Colon (tissue), 2 donors: ENCODE data around the gene DOCK3.
"Not testable (repeated sequence)": the region's sequence is repeated elsewhere in the genome, so short reads cannot be mapped to it uniquely, and the experiment has no call there.

Source experiments
- FAIRE-seq: peaks from 2 replicates; lab custom pipeline; 2012; peaks lifted over from hg19 to GRCh38; lab: Jason Lieb, UNC
- donor health status: control.
- donor health status: control.

The DOCK3 gene

GRCh38 chr3:50885070-50885850 is 210.5 kb downstream of the DOCK3 start:
- no peak for FAIRE-seq

DNA sequence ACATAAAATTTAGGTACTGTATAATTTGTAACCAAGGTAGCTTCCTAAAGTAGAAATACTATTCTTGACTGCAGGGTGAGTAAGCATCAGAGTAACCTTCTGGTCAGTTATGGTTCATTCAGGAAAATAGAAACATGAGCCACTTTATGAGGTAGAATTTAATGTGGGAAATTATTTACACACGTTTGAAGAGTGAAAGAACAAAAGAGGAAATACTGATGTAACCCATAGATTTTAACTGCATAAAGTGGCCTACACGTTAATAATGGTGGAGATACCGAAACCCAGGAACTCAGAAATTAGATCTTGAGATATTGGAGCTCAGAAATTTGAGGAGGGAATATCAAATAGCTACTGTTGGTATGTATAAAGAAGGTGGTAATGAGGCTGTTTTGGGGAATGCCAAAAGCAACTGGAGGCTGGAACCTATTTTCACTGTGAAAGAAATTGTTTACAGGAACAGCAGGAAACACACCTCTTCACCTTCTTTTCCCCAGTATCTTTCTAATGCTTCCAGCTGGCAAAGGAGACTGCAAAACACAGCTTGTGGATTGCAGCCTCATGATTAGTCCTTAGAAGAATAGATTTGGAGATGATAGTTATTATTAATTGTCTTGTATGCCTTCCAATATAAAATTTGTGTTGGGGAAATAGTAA is 216.1 kb downstream of the DOCK3 start:
- FAIRE-seq: no peak

GRCh38 chr3:50901097-50901496 is 226.4 kb downstream of the DOCK3 start:
- not testable (repeated sequence) for FAIRE-seq

DNA sequence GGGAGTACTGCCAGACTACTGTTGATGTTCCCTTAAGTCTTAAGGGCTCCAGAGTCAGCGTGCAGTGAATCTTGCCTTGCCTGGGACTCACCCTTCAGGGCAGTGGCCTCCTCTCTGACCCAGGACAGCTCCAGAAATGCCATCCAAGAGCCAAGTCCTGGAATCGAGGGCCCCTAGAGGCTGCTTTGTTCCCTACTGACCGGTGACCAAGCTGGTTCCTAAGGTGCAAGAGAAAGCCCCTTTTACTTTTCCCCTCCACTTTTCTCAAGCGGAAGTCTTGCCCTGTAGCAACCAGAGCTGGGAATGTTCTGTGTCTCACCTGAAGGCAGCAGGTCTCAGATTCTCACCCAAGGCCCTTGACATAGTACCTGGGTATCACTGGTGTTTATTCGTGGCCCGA is 238.0 kb downstream of the DOCK3 start:
- FAIRE-seq: no peak

GRCh38 chr3:50913260-50913659 is 238.5 kb downstream of the DOCK3 start:
- no peak for FAIRE-seq

- not testable (repeated sequence) for FAIRE-seq
Observed at GRCh38 chr3:50922071-50922470, 247.3 kb downstream of the DOCK3 start.

DNA sequence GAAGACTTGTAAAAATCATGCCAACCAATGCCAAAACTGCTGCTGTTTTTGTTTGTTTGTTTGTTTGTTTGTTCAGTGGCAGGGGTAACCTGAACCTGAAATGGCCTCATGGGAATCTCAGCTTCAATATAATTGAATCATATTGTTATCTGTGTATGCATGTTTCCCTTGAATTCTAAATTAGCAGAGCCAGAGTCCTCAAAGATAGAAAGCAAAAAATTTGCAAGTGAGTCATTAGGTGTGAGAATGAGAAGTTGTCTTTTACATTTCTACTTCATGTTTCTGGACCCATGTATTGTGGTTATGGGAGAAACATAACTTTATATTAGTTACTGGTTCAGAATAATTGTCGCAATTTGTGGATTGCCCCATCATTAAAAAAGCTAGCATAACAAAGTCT is 249.2 kb downstream of the DOCK3 start:
- no peak for FAIRE-seq

DNA sequence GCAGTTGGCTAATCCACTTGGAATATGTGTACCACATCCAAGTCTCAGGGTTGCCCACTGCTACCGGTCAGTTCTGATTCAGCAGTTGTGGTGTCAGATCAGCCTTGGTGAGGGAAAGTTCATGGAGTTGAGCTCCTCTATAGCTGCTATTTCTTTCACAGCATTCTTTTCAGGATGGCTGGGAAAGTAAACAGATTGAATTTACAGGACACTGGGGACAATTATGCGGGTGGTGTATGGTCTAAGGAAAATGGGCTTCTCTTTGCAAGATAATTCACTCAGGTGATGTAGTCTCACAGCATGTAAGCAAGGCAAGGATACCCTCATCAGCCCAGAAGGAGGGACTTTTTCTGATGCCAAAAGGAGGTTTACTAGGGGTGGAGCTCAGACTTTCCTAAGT is 249.9 kb downstream of the DOCK3 start:
- no peak for FAIRE-seq

DNA sequence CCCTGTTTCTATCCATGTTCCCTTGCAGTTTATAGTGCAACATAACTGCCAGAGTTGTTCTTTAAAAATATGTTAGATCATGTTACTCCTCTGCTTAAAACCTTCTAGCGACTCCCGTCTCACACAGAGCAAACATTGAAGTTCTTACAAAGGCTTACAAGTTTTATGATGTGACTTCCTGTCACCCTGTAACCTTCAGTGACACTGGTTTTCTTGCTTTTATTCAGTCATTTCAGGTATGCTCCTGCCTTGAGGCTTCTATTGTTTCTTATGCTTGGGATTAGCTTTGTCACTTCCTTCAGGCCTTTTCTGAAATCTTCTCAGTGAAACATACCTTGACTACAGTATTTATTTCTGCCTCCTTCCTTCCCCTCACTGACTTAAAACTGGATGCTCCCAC is 252.1 kb downstream of the DOCK3 start:
- no peak for FAIRE-seq

DNA sequence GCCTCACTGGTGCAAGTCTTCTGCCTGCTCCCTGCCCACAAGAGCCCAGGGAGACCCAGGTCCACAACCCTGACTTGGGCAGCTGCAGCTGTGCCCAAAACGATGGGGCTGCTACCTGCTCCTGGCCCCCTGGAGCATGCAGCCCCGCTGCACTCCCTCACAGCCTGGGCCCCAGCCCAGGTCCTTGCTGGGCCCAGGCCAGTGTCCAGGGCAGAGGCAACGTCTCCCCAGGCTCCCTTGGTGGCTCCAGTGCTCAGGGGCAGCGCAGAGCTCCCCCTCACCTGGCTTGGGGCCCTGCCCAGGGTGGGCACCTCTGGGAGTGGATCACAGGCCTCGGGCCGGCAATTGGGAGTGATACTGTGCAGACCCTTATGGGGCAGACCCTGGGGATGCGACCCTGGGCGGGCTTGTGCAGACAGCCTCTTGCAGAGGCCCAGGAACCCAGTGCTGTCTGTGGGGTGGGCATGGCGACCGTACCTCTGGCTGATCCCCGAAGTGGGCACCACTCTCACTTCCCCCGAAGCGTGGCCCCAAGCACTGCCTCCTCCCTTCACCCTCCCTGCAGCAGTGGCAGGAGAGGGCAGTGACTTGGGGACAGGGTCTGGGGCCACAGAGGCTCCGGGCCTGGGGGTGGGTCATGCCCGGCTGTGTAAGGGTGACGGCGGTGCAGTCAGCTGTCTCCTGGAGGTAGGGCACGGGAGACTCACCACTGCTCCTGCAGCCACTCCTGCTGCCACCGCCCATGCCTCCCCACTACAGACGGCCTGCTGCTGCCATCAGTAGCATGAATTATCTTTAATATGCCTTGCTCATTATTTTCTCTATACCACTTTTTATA is 255.9 kb downstream of the DOCK3 start:
- FAIRE-seq: no peak

DNA sequence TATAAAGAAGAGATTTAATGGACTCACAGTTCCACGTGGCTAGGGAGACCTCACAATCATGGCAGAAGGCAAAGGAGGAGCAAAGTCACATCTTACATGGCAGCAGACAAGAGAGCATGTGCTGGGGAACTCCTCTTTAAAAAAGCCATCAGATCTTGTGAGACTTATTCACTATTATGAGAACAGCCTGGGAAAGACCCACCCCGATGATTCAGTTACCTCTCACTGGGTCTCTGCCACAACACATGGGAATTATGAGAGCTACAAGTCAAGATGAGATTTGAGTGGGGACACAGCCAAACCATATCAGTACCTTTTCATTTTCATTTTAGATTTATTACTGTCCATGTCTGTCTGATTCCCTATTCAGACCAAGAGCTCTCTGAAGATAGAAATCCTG is 258.2 kb downstream of the DOCK3 start:
- FAIRE-seq: not testable (repeated sequence)

DNA sequence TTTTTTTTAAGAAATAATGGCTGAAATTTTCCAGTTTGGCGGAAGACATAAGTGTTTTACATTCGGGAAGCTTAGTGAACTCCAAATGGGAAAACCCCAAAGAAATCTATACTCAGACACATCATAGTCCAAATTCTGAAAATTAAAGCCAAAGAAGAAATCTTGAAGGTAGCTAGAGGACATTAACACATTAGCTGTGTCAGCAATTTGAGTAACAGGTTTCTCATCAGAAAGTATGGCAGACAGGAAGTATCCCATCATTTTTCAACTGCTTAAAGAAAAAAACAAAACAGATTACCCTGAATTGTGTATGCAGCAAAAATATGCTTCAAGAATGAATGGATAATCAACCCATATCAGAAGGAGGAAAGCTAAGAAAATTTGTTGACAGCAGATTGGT is 261.7 kb downstream of the DOCK3 start:
- FAIRE-seq: no peak

DNA sequence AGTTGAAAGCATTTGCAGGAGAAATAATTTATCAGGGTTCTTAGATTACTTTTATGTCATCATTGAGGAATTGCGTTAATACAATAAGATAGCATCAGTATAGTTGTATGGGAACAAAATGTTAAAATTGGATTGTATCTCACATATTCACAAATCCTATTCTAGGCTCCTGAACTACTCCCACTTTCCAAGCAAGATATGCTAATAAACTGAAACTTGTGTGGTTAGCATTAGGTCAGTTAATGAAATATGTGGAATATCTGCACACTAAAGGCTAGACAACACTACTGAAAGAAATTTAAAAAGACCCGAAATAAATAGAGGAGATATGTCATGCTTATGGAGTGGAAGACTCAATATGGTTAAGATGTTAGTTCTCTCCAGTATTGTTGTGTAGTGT is 272.7 kb downstream of the DOCK3 start:
- FAIRE-seq: no peak

GRCh38 chr3:50950591-50950990 is 275.9 kb downstream of the DOCK3 start:
- no peak for FAIRE-seq

DNA sequence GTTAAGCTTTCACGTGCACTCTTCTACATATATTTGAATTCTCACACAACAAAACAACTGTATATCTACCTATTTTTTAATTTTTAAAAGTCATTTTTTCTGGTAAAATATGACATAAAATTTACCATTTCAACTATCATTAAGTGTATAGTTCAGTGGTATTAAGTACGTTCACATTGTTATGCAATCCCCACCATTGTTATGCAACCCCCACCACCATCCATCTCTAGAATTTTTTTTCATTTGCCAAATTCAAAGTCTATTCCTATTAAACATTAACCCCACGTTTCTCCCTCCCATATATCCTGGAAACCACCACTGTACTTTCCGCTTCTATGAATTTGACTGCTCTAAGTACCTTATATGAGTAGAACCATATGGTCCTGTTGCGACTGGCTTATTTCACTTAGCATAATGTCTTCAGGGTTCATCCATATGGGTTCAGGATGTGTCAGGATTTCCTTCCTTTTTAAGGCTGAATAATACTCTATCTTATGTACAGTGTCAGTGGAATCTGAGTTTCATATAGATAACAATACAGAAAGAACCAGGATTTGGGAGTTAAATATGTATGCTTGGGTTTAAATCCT is 279.2 kb downstream of the DOCK3 start:
- FAIRE-seq: no peak

DNA sequence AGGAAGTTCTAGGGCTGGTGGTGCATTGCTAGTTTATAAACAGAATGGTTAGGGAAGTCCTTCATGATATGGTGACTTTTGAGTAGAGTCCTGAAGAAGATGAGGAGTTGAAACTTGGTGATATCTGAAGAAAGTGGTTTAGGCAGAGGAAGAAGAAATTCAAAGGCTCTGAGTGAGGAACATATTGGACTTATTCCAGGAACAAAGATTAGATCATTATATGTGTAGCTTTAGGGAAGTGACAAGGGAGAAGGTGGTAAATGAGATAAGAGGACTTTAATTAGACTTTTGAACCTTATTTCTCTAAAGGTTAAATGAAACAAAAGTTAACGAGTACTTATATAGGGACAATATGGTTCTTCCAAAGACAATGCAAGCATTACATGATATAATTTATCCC is 286.7 kb downstream of the DOCK3 start:
- no peak for FAIRE-seq

- no peak for FAIRE-seq
Observed at GRCh38 chr3:50971487-50971924, 296.8 kb downstream of the DOCK3 start.

DNA sequence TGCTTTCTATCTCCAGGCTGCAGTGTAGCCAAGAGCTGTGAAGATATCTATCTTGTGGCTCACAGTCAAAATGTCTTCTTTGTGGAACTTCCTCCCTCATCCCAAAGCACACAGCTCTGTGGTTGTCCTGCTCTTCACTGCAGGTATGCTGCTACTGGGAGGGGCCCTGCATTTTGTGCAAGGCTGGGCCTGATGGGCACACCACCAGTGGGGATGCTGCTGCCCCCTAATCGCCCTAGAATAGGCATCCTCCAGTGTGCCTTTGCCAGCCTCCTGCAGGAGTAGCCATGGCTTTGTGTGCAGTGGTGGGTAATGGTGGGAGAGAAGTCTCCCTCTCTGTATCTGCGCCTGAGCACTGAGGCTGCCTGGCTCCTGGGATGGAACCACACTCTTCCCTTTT is 297.3 kb downstream of the DOCK3 start:
- no peak for FAIRE-seq

DNA sequence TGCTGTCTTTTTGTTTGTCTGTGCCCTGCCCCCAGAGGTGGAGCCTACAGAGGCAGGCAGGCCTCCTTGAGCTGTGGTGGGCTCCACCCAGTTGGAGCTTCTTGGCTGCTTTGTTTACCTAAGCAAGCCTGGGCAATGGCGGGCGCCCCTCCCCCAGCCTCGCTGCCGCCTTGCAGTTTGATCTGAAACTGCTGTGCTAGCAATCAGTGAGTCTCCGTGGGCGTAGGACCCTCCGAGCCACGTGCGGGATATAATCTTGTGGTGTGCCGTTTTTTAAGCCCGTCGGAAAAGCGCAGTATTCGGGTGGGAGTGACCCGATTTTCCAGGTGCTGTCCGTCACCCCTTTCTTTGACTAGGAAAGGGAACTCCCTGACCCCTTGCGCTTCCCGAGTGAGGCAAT is 303.9 kb downstream of the DOCK3 start:
- not testable (repeated sequence) for FAIRE-seq

DNA sequence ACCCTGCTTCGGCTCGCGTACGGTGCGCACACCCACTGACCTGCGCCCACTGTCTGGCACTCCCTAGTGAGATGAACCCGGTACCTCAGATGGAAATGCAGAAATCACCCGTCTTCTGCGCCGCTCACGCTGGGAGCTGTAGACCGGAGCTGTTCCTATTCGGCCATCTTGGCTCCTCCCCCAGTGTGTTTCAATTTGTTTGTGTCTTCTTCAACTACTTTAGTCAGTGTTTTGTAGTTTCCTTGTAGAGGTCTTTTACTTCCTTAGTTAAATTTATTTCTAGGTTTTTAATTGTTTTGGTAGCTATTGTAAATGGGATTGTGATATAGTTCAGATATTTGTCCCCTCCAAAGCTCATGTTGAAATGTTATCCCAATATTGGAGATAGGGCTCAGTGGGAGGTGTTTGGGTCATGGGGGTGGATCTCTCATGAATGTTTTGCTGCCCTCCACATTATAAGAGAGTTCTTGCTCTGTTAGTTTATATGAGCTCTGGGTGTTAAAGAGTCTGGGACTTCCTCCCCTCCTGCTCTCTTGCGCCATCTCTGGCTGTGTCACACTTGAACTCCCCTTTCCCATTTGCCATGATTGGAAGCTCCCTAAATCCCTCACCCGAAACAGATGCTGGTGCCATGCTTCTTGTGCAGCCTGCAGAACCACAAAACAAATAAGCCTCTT is 304.4 kb downstream of the DOCK3 start:
- FAIRE-seq: no peak

DNA sequence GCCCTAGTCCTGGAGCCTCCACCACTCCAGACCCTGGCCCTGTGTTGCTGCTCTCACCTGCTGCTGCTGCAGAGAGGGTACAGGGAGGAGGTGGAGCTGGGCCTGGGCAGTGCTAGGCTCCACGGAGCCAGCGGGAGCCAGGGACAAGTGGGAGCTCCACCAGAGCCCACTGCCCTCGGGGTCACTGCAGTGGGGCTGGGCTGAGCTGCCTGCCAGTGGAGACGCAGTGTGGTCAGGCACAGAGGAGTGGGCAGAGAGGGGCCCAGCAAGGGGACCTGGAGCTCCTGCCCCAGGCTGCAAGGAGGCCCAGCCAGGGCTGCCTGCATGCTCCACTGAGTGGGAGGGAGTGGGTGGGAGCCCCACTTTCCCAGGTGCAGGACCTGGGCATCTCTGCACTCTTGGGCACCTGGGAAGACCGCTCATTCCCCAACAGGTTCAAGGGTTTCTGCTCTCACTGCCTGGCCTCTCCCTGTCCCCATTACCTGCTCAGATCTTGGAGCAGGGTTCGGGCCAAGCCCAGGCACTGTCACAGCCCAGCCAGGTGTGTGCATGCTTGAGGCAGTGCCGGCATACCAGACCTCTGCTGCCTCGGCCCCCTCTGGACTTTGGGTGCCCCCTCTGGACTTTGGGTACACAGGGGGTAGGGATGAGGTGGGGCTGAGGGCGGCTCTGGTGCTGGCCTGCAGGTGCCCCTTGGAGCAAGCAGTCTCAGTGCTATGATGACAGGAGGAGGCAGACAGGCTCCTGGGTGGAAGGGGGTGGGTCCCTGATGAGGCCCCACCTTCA is 308.0 kb downstream of the DOCK3 start:
- no peak for FAIRE-seq
